ENCODE data around the gene ZNF169.
"Not testable (repeated sequence)": the region's sequence is repeated elsewhere in the genome, so short reads cannot be mapped to it uniquely, and the experiment has no call there.

The ZNF169 gene

GRCh38 chr9:94259077-94259862 lies at the start of gene ZNF169:
Gene ZNF169 (plus strand): TSS chr9:94259298. CDS start chr9:94278813, 19,515 bp downstream.
- peak; percentile 65 for DNase-seq (ENCODE audit: low read depth, low spot score)

- no peak for DNase-seq (ENCODE audit: low read depth, low spot score)
Measured at GRCh38 chr9:94210616-94211603, 48.2 kb upstream of the ZNF169 start.

GRCh38 chr9:94212091-94212490 lies 47.0 kb upstream of the ZNF169 start:
- DNase-seq (ENCODE audit: low read depth, low spot score) = no peak

GRCh38 chr9:94212531-94212930 lies 46.6 kb upstream of the ZNF169 start:
- peak; percentile 20 for DNase-seq (ENCODE audit: low read depth, low spot score)

- DNase-seq (ENCODE audit: low read depth, low spot score) = peak; percentile 73
Measured at GRCh38 chr9:94213511-94214124, 45.5 kb upstream of the ZNF169 start.

GRCh38 chr9:94222870-94223269 lies 36.2 kb upstream of the ZNF169 start:
- no peak for DNase-seq (ENCODE audit: low read depth, low spot score)

- not testable (repeated sequence) for DNase-seq (ENCODE audit: low read depth, low spot score)
Measured at GRCh38 chr9:94225413-94225812, 33.7 kb upstream of the ZNF169 start.

GRCh38 chr9:94228616-94229015 lies 30.5 kb upstream of the ZNF169 start:
- no peak for DNase-seq (ENCODE audit: low read depth, low spot score)

GRCh38 chr9:94232428-94232827 lies 26.7 kb upstream of the ZNF169 start:
- no peak for DNase-seq (ENCODE audit: low read depth, low spot score)

- DNase-seq (ENCODE audit: low read depth, low spot score) = not testable (repeated sequence)
Measured at GRCh38 chr9:94241098-94241497, 18.0 kb upstream of the ZNF169 start.

GRCh38 chr9:94245651-94246050 lies 13.4 kb upstream of the ZNF169 start:
- DNase-seq (ENCODE audit: low read depth, low spot score) = no peak

GRCh38 chr9:94250456-94250855 lies 8.6 kb upstream of the ZNF169 start:
- no peak for DNase-seq (ENCODE audit: low read depth, low spot score)

GRCh38 chr9:94256007-94256406 lies 3.1 kb upstream of the ZNF169 start:
- no peak for DNase-seq (ENCODE audit: low read depth, low spot score)

- not testable (repeated sequence) for DNase-seq (ENCODE audit: low read depth, low spot score)
Measured at GRCh38 chr9:94265626-94266402, 6.7 kb downstream of the ZNF169 start.

- no peak for DNase-seq (ENCODE audit: low read depth, low spot score)
Measured at GRCh38 chr9:94269264-94269663, 10.2 kb downstream of the ZNF169 start.

GRCh38 chr9:94270009-94270408 lies 10.9 kb downstream of the ZNF169 start:
- no peak for DNase-seq (ENCODE audit: low read depth, low spot score)

GRCh38 chr9:94277029-94277428 lies 17.9 kb downstream of the ZNF169 start:
- not testable (repeated sequence) for DNase-seq (ENCODE audit: low read depth, low spot score)

GRCh38 chr9:94277885-94278536 lies 18.9 kb downstream of the ZNF169 start:
- DNase-seq (ENCODE audit: low read depth, low spot score) = no peak

GRCh38 chr9:94280409-94280989 lies 21.4 kb downstream of the ZNF169 start:
- no peak for DNase-seq (ENCODE audit: low read depth, low spot score)

- DNase-seq (ENCODE audit: low read depth, low spot score) = no peak
Measured at GRCh38 chr9:94281101-94281500, 22.0 kb downstream of the ZNF169 start.

Measured in iPS DF 19.7 (cell line).